HEK293T (cell line): ENCODE measurements around the gene CFP.

Experiments
- FOXK2 ChIP-seq: fragments of 450-650 bp; IDR thresholded peaks from 2 replicates; pipeline ENCODE4 v1.6.1; 2016; ENCODE audit warnings: mild to moderate bottlenecking
- FOXM1 ChIP-seq: fragments of 450-650 bp; IDR thresholded peaks from 2 replicates; pipeline ENCODE4 v1.6.1; 2017; ENCODE audit warnings: mild to moderate bottlenecking, borderline replicate concordance
- L3MBTL2 ChIP-seq: fragments of 450-650 bp; conservative IDR thresholded peaks from 2 replicates; pipeline ENCODE4 v1.6.1; 2016; ENCODE audit warnings: mild to moderate bottlenecking
- NFRKB ChIP-seq: fragments of 450-650 bp; IDR thresholded peaks from 2 replicates; pipeline ENCODE4 v1.6.1; 2016; ENCODE audit warnings: mild to moderate bottlenecking, moderate library complexity
- SUZ12 ChIP-seq: fragments of 450-650 bp; IDR thresholded peaks from 2 replicates; pipeline ENCODE4 v1.6.1; 2016; ENCODE audit warnings: mild to moderate bottlenecking

DNA sequence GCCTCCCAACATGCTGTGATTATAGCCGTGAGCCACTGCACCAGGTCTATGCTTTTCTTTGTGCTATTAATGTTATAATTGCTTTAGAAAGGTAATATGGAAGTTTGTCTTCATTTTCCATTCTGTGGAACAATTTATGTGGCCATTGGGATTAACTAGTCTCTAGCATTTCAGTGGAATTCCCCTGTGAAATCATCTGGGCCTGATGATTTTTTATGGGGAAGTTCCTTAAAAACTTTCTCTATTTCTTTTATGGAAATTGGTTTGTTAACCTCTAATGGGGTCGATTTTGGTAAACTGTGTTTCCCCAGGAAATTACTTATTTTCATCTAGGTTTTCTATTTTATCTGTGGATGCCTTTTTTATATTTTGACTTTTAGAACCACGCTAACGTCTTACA, 36.2 kb downstream of the CFP start:
- TF ChIP-seq L3MBTL2 (no peak), NFRKB (no peak), FOXM1 (no peak), SUZ12 (no peak), FOXK2 (no peak)
